Activated CD4-positive, alpha-beta T cell treated with anti-CD3 and anti-CD28 coated beads, Interleukin-2, Interleukin-6, amounts not matched to agents 100 ng/mL and 50 ng/mL, durations not matched to agents 16 hours and 8 hours (primary cell): ENCODE measurements around the gene ZNF487.
A peak's percentile ranks its signal among the peaks of the same experiment; 100 is the strongest.
"Not testable (repeated sequence)": the region's sequence is repeated elsewhere in the genome, so short reads cannot be mapped to it uniquely, and the experiment has no call there.

Source experiments
- DNase-seq: peaks from one replicate; pipeline ENCODE4 v3.0.0-alpha.2; 2020

Gene ZNF487

GRCh38 chr10:43407148-43407575 is 29.7 kb upstream of the ZNF487 start:
- peak; percentile 71 for DNase-seq

- peak; percentile 95 for DNase-seq
These were observed 29.2 kb upstream of the ZNF487 start for GRCh38 chr10:43407576-43408330.

GRCh38 chr10:43408331-43408709 is 28.6 kb upstream of the ZNF487 start:
- no peak for DNase-seq

GRCh38 chr10:43408710-43409384 is 28.1 kb upstream of the ZNF487 start, which contains the start of gene HNRNPF:
Gene HNRNPF, minus strand, starts transcription at chr10:43409186. Its CDS starts 21,302 bp downstream, at chr10:43387884.
- DNase-seq = peak; percentile 96

- DNase-seq = peak; percentile 83
These were observed 27.4 kb upstream of the ZNF487 start for GRCh38 chr10:43409385-43410109.

GRCh38 chr10:43410345-43410744 is 26.6 kb upstream of the ZNF487 start:
- DNase-seq = no peak

GRCh38 chr10:43411536-43411935 is 25.4 kb upstream of the ZNF487 start:
- no peak for DNase-seq

- no peak for DNase-seq
These were observed 21.4 kb upstream of the ZNF487 start for GRCh38 chr10:43415544-43415943.

GRCh38 chr10:43417950-43418768 is 18.8 kb upstream of the ZNF487 start:
- peak; percentile 77 for DNase-seq

- no peak for DNase-seq
These were observed 16.9 kb upstream of the ZNF487 start for GRCh38 chr10:43419997-43420368.

- peak; percentile 89 for DNase-seq
These were observed 16.3 kb upstream of the ZNF487 start for GRCh38 chr10:43420369-43421200.

GRCh38 chr10:43421201-43421507 is 15.8 kb upstream of the ZNF487 start:
- DNase-seq = no peak

- no peak for DNase-seq
These were observed 15.4 kb upstream of the ZNF487 start for GRCh38 chr10:43421519-43421918.

- DNase-seq = not testable (repeated sequence)
These were observed 15.0 kb upstream of the ZNF487 start for GRCh38 chr10:43421944-43422343.

GRCh38 chr10:43424416-43424815 is 12.5 kb upstream of the ZNF487 start:
- no peak for DNase-seq

GRCh38 chr10:43426476-43426875 is 10.4 kb upstream of the ZNF487 start:
- not testable (repeated sequence) for DNase-seq

GRCh38 chr10:43427166-43427825 is 9.6 kb upstream of the ZNF487 start:
- DNase-seq = peak; percentile 66

- no peak for DNase-seq
These were observed 5.8 kb upstream of the ZNF487 start for GRCh38 chr10:43430926-43431663.

GRCh38 chr10:43437141-43437870 is 395 bp downstream of the ZNF487 start:
- no peak for DNase-seq
